Thyroid gland (tissue), 4 donors: ENCODE data around the gene CACNA1D.

Experiments used
- CTCF ChIP-seq, 6 experiments: fragments of 200-600 bp in 3 of 6; fragments of 450-650 bp in 3 of 6; sonication (generic) in 3 of 6; IDR thresholded peaks; one replicate each; pipeline ENCODE4 v1.5.1; 2016 to 2019; ENCODE audit warnings: antibody characterized with exemption in 6 of 6, mild to moderate bottlenecking in 2 of 6, inconsistent platforms in 1 of 6, moderate library complexity in 1 of 6
- POLR2A ChIP-seq, 2 donors: fragments of 450-650 bp; IDR thresholded peaks; one replicate each; pipeline ENCODE4 v1.6.1; 2017; ENCODE audit warnings: antibody characterized with exemption in 2 of 2, mild to moderate bottlenecking in 2 of 2, moderate library complexity in 1 of 2

GRCh38 chr3:53841296-53841695 lies 346.9 kb downstream of the CACNA1D start:
- TF ChIP-seq POLR2A (IDR thresholded peaks at IDR 0.05), result no peak
- peak in 1 of 6 experiments; percentile 6 for TF ChIP-seq CTCF (IDR thresholded peaks at IDR 0.05)
